Measurements from ENCODE around the gene LRCH4. TPM values are rescaled to one million over a fixed set of nuclear protein-coding genes. Genes with fewer than 3 reads are reported as not detected.

Gene LRCH4
- total RNA-seq, 2 experiments from 2014 or later: 77.7 to 78.7 TPM

DNA sequence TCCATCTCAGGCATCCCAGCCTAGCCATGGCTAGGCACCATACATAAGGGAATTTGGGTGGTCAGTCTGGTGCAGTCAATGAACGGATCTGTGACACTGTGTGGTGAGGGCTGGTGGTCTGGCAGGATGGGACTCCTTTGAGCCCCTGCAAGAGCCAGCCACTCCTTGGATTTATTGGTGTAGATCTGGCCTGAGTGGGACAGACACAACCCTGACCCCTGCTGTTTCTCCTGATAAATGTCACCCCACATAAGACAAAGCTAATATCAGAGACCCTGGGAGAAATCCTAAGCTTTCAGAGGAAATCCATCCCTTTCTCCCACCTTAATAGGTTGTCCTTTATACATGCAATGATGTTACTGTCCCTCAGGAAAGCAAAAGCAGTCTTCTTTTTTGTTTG, 2.5 kb upstream of the LRCH4 start:
- H3K4me1 Mint-ChIP-seq (ENCODE audit: low read depth): peaks cover 8% of the 10 kb centered on the region
- no peak overlapping the region for H3K27ac Mint-ChIP-seq
- ATAC-seq (no peak), DNase-seq (no peak)
- intact Hi-C loops (cut with micrococcal nuclease): no loop called here
- CTCF ChIA-PET: interaction anchor here (0.7 to 6.4 kb wide), 18 partner anchors 10 to 460 kb away, joined by 3 to 30 read pairs (median 4); partner anchors contain the start of genes MOSPD3, POP7 and SLC12A9
- no peaks in the 10 kb centered on the region for H3K36me3 Mint-ChIP-seq (ENCODE audit: low read depth)
- peaks cover 5% of the 10 kb centered on the region for H3K27me3 Mint-ChIP-seq
- H3K9me3 Mint-ChIP-seq: no peaks in the 10 kb centered on the region
- H3K4me3 Mint-ChIP-seq: peak overlapping the region; percentile 26
- POLR2A ChIA-PET: interaction anchor here (1.3 kb wide), 1 partner anchor 17 kb away, joined by 4 read pairs; no protein-coding TSS in a partner anchor
- TF ChIP-seq, protein P1, sequence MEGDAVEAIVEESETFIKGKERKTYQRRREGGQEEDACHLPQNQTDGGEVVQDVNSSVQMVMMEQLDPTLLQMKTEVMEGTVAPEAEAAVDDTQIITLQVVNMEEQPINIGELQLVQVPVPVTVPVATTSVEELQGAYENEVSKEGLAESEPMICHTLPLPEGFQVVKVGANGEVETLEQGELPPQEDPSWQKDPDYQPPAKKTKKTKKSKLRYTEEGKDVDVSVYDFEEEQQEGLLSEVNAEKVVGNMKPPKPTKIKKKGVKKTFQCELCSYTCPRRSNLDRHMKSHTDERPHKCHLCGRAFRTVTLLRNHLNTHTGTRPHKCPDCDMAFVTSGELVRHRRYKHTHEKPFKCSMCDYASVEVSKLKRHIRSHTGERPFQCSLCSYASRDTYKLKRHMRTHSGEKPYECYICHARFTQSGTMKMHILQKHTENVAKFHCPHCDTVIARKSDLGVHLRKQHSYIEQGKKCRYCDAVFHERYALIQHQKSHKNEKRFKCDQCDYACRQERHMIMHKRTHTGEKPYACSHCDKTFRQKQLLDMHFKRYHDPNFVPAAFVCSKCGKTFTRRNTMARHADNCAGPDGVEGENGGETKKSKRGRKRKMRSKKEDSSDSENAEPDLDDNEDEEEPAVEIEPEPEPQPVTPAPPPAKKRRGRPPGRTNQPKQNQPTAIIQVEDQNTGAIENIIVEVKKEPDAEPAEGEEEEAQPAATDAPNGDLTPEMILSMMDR (IDR thresholded peaks at IDR 0.05): peak; percentile 17

DNA sequence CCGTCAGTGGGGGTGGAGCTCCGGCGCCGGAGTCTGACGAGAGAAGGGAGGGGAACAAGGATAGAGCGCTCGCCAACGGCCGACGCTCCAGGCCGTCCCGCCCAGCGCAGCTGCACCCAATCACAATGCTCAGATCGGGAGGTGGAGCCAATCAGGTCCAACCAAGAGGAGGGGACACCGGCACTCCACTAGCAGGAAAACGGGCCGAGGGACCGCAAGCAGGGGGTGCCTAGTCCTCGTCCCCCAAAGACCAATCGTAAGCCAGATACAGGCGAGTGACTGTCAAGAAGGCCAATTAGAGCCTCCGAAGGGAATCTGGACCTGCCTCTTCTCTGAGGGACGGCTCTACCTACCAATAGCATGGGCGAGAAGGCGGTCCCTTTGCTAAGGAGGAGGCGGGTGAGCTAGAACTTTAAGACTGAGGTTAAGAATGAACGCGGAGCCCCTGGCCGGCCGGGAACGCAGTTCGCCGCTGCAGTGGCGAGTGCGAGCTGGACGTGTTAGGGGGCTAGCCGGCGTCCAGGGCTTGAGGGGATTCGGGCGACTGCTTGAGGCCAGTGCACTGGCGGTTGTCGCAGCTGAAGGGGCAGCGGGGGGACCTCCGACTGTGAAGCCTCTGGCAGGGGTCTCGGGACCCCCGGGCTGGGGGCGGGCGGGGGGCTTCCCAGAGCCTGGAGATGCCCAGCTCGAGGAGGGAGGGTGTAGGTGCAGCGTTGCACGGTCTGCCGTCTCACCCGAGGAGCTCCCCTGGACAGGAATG, 517 bp upstream of the LRCH4 start, which contains the start of gene FBXO24:
Gene FBXO24 (plus strand): TSS at position 63 of the 760 bp plus-strand sequence. CDS start 298 bp downstream, at position 361.
- H3K27ac Mint-ChIP-seq: peak within 1 kb of the TSS; percentile 93
- no peaks in the 10 kb centered on the region for H3K9me3 Mint-ChIP-seq
- ATAC-seq (peak; percentile 84), DNase-seq (peak; percentile 99)
- intact Hi-C loops (cut with micrococcal nuclease): no loop called here
- peaks cover 5% of the 10 kb centered on the region for H3K27me3 Mint-ChIP-seq
- H3K4me3 Mint-ChIP-seq: peak within 1 kb of the TSS; percentile 98
- TF ChIP-seq, protein P1 (IDR thresholded peaks at IDR 0.05): no peak
- H3K36me3 Mint-ChIP-seq (ENCODE audit: low read depth): peaks cover 2% of the 10 kb centered on the region
- ChIA-PET CTCF (interaction anchor here (0.6 to 6.4 kb wide), 22 partner anchors 15 to 139 kb away, joined by 3 to 39 read pairs (median 4); partner anchors contain the start of genes MOSPD3 and POP7), POLR2A (interaction anchor here (0.9 to 4.9 kb wide), 15 partner anchors 9 to 157 kb away, joined by 3 to 22 read pairs (median 5); partner anchors contain the start of genes MEPCE, MOSPD3, PCOLCE and POP7)
- H3K4me1 Mint-ChIP-seq (ENCODE audit: low read depth): peaks cover 20% of the 10 kb centered on the region

DNA sequence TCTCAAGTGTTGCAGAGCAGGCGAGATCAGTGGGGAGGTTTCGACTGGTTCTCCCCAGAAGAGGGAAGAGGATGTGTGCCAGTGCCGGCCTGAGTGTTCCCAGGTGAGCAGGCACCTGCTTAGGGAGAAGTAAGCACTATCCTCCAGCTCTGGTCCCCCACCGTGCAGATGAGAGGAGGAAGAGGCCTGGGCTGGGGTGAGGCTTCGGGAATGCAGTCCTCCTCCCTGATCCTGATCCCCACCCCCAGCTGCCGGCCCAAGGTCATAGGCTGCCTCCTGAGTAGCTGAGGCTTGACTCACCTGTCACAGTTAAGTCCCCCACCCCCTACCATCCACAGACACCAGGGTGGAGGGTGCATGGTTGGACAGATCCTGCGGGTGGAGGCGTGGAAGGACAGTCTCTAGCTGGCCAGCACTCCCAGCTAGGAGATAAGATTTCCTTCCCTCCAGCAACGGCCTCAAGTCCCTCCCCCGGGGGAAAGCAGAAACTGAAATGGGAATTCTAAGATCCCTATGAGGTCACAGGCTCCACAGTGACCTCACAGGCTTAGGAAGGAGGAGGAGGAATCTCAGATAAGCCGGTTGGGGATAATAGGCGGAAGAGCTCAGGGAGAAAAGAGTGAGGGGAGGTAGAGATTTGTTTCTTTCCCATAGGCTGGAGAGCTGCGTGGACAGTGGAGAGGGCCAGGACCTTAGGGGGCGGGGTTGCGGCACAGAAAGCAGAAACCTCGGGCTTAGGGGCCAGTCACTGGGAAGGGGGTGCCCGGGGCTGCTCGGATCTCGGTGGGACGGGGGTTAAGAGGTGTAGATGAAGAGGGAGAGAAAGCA, 1.0 kb downstream of the LRCH4 start:
- H3K4me3 Mint-ChIP-seq: peak overlapping the region; percentile 98
- ChIA-PET CTCF (interaction anchor here (0.6 to 6.4 kb wide), 15 partner anchors 14 to 121 kb away, joined by 3 to 39 read pairs (median 6); partner anchors contain the start of genes MOSPD3 and POP7), POLR2A (interaction anchor here (0.6 to 4.9 kb wide), 21 partner anchors 7 to 155 kb away, joined by 3 to 22 read pairs (median 5); partner anchors contain the start of genes AGFG2, MEPCE, MOSPD3 and NYAP1)
- DNase-seq (peak; percentile 51), ATAC-seq (no peak)
- peaks cover 2% of the 10 kb centered on the region for H3K36me3 Mint-ChIP-seq (ENCODE audit: low read depth)
- peak overlapping the region; percentile 93 for H3K27ac Mint-ChIP-seq
- TF ChIP-seq, protein P1 (IDR thresholded peaks at IDR 0.05): no peak
- no peaks in the 10 kb centered on the region for H3K27me3 Mint-ChIP-seq
- no peaks in the 10 kb centered on the region for H3K9me3 Mint-ChIP-seq
- intact Hi-C loops (cut with micrococcal nuclease): no loop called here
- peaks cover 20% of the 10 kb centered on the region for H3K4me1 Mint-ChIP-seq (ENCODE audit: low read depth)

DNA sequence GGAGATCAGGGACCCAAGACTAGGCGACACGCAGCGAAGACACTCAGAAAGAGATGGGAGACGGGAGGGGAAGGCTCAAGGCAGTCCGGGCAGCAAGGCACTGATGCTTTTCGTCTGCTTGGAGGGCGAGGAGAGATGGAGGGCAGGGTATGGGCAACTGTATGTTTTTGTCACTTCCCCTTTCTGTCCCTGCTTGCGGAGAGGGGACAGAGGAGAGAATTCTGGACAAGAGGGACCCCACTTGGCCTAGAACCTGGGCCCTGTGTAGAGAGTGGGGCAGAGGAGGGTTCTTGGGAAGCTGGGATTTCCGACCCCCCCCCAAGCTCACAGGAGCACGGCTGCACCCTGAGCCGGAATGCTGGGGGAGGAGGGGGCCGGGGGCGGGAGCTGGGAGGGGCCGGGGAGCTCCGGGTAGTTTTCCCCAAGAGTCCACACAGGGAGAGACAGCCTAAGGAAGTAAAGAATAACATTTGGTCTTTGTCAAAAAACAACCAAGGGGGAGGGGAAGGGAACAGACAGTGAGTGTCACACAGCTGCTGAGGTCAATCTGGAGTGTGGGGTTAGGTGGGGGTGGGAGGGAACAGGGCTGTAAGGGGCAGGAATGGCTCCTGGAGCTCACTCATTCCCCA, 1.8 kb downstream of the LRCH4 start:
- TF ChIP-seq, protein P1 (IDR thresholded peaks at IDR 0.05): no peak
- Mint-ChIP-seq H3K27ac (peak overlapping the region; percentile 93), H3K4me3 (peak overlapping the region; percentile 98), H3K36me3 (ENCODE audit: low read depth) (peaks cover 2% of the 10 kb centered on the region), H3K4me1 (ENCODE audit: low read depth) (peaks cover 20% of the 10 kb centered on the region), H3K27me3 (no peaks in the 10 kb centered on the region), H3K9me3 (no peaks in the 10 kb centered on the region)
- ChIA-PET POLR2A (interaction anchor here (0.8 to 4.9 kb wide), 17 partner anchors 8 to 364 kb away, joined by 3 to 22 read pairs (median 6); partner anchors contain the start of genes AGFG2, MEPCE, MOSPD3 and NYAP1), CTCF (interaction anchor here (0.5 to 6.4 kb wide), 16 partner anchors 13 to 121 kb away, joined by 3 to 39 read pairs (median 4); partner anchors contain the start of genes MOSPD3 and POP7)
- DNase-seq: no peak
- no peak for ATAC-seq
- intact Hi-C loops (cut with micrococcal nuclease): no loop called here

Data from activated CD8-positive, alpha-beta T cell treated with anti-CD3 and anti-CD28 coated beads for 36 hours (primary cell).